ENCODE measurements around the gene ASB18. TPM values are rescaled to one million over a fixed set of nuclear protein-coding genes. Genes with fewer than 3 reads are reported as not detected.

The ASB18 gene
- total and polyA plus RNA-seq, 10 of the 15 experiments (the other 5 are each of a cell fraction or from before 2014, with no cell fraction given) = not detected

DNA sequence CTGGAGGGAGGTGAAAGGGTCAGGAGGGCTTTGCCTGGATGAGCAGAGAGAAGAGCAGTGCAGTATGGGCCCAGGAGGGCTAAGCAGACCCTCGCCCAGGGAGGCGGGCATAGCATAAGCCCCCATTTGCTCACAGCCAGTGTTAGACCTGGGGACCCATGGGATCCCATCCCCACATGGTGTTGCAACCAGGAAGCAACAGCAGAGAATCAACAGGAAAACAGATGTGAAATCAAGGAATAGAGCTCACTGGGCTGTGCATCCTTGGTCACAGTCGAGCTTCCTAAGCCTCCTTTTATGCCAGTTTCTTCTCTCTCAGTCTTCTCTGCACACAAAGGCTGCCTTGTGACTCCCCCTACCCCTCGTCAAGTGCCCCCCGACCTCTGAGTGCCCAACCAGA lies 19.9 kb downstream of the ASB18 start (continued):
- TF ChIP-seq BCLAF1 (IDR thresholded peaks at IDR 0.05) = no peak

DNA sequence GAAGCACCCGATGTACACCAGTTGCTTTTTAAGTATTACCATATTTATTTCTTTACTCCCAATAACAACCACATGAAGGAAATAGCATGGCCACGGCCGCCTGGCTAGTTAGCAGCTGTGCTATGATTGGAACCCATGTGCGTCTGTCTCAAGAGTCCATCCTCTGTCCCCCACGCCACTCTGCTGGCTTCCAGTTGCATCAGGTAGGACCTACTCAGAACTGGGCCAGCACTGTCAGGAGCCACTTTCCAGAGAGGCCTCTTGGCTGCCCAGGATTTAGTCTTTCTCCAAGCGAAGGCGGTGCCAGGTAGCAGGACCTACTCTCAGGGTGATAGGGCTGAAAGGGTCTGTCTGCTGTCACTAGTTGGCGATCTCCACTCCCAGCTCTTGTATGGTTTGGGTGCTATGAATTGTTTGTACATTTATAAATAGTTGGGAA lies 22.1 kb downstream of the ASB18 start:
- no peak overlapping the region for H3K27ac ChIP-seq (ENCODE audit: control insufficient read depth, insufficient read depth)
- H3K4me3 ChIP-seq = no peak overlapping the region
- 30% methylated on average over 8 of the region's 8 CpGs for WGBS (ENCODE audit: insufficient coverage, insufficient replicate concordance, low lambda C conversion rate, missing lambda C conversion rate)
- ChIA-PET CTCF (interaction anchor here (0.6 kb wide), 1 partner anchor 47 kb away, joined by 3 read pairs; no protein-coding TSS in a partner anchor), SMC1A (ENCODE audit: uncharacterized antibody, unreplicated experiment) (no interaction called here), RAD21 (ENCODE audit: unreplicated experiment) (no interaction called here), POLR2A (no interaction called here)
- no peaks in the 10 kb centered on the region for H3K9me3 ChIP-seq (replicated peaks; ENCODE audit: control insufficient read depth, insufficient read depth, low read length)
- no peak for ATAC-seq
- no peak for DNase-seq (ENCODE audit: low read depth, low spot score)
- H3K27me3 ChIP-seq (replicated peaks in 1 of 2; ENCODE audit: control insufficient read depth in 2 of 2, insufficient read depth in 2 of 2, low read length in 1 of 2) = peaks cover 0 to 1% of the 10 kb centered on the region in 2 experiments; a peak in 1 of 4 replicates
- no peaks in the 10 kb centered on the region for H3K79me2 ChIP-seq (ENCODE audit: control insufficient read depth, insufficient read depth, low read length)
- H2AFZ ChIP-seq (ENCODE audit: control insufficient read depth, low read depth, low read length) = no peak overlapping the region
- intact Hi-C loops (cut with micrococcal nuclease; ENCODE audit: unreplicated experiment) = no loop called here
- no peak overlapping the region for H3K4me2 ChIP-seq (ENCODE audit: control insufficient read depth, insufficient read depth)
- TF ChIP-seq, protein P1, sequence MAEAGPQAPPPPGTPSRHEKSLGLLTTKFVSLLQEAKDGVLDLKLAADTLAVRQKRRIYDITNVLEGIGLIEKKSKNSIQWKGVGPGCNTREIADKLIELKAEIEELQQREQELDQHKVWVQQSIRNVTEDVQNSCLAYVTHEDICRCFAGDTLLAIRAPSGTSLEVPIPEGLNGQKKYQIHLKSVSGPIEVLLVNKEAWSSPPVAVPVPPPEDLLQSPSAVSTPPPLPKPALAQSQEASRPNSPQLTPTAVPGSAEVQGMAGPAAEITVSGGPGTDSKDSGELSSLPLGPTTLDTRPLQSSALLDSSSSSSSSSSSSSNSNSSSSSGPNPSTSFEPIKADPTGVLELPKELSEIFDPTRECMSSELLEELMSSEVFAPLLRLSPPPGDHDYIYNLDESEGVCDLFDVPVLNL (IDR thresholded peaks at IDR 0.05; ENCODE audit: low read depth, low read length) = no peak
- TF ChIP-seq YBX1 (IDR thresholded peaks at IDR 0.05) (no peak), ASH2L (IDR thresholded peaks at IDR 0.05; ENCODE audit: borderline replicate concordance, low read depth) (no peak), TCF7 (IDR thresholded peaks at IDR 0.05; ENCODE audit: borderline replicate concordance) (no peak), IKZF2 (IDR thresholded peaks at IDR 0.05) (no peak), CHD2 (IDR thresholded peaks at IDR 0.05; ENCODE audit: borderline replicate concordance, low read depth, low read length) (no peak), ZNF207 (IDR thresholded peaks at IDR 0.05; ENCODE audit: borderline replicate concordance) (no peak), LARP7 (IDR thresholded peaks at IDR 0.05) (no peak), NFXL1 (IDR thresholded peaks at IDR 0.05; ENCODE audit: borderline replicate concordance) (no peak), MEF2A (IDR thresholded peaks at IDR 0.05; ENCODE audit: insufficient read depth, low read depth, low read length) (no peak), GABPA (IDR thresholded peaks at IDR 0.05; ENCODE audit: low read depth) (no peak), PAX8 (IDR thresholded peaks at IDR 0.05) (no peak), BCL11A (IDR thresholded peaks at IDR 0.05; ENCODE audit: low read depth, low read length) (no peak), SREBF2 (IDR thresholded peaks at IDR 0.05; ENCODE audit: low read length) (no peak), HDGF (IDR thresholded peaks at IDR 0.05) (no peak)
- TF ChIP-seq, protein P2, sequence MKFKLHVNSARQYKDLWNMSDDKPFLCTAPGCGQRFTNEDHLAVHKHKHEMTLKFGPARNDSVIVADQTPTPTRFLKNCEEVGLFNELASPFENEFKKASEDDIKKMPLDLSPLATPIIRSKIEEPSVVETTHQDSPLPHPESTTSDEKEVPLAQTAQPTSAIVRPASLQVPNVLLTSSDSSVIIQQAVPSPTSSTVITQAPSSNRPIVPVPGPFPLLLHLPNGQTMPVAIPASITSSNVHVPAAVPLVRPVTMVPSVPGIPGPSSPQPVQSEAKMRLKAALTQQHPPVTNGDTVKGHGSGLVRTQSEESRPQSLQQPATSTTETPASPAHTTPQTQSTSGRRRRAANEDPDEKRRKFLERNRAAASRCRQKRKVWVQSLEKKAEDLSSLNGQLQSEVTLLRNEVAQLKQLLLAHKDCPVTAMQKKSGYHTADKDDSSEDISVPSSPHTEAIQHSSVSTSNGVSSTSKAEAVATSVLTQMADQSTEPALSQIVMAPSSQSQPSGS (IDR thresholded peaks at IDR 0.05; ENCODE audit: low read length) = no peak
- H4K20me1 ChIP-seq (ENCODE audit: control insufficient read depth, insufficient read depth) = no peaks in the 10 kb centered on the region
- H3K9ac ChIP-seq (ENCODE audit: control insufficient read depth, insufficient read depth, low read length) = no peak overlapping the region
- FAIRE-seq = no peak
- no peaks in the 10 kb centered on the region for H3K4me1 ChIP-seq (ENCODE audit: control insufficient read depth, insufficient read depth, low read length)
- BruUV-seq (replicated peaks) = no TSS peak
- H3K36me3 ChIP-seq (ENCODE audit: control insufficient read depth in 2 of 2, insufficient read depth in 2 of 2, low read length in 1 of 2) = no peaks in the 10 kb centered on the region
- in situ Hi-C loops (cut with MboI) = no loop called here

All from GM12878 (cell line).